AG04449 (cell line): ENCODE results near the gene ATP10A.

Experiments
- CTCF ChIA-PET: fragments of 350-600 bp; formaldehyde crosslinking; extraction: SDS; loops from one replicate; lab custom pipeline; 2021; ENCODE audit warnings: antibody characterized with exemption; lab: Yijun Ruan, JAX
- POLR2A ChIA-PET: fragments of 400-600, 350-600 bp; formaldehyde crosslinking; extraction: SDS; loops from one replicate; lab custom pipeline; 2020; ENCODE audit warnings: antibody characterized with exemption, inconsistent platforms; lab: Yijun Ruan, JAX
- DNase-seq: peaks from one replicate; pipeline ENCODE4 v3.0.0-alpha.2; 2010; ENCODE audit warnings: low read depth, low spot score
- H3K4me3 ChIP-seq: 2 replicates; pipeline ENCODE4 v1.5.1; 2011; ENCODE audit warnings: low read depth, mild to moderate bottlenecking, control low read depth, low read length
- TF ChIP-seq, protein P1 (sequence below): IDR thresholded peaks from one replicate; pipeline ENCODE4 v1.5.1; 2011; ENCODE audit warnings: mild to moderate bottlenecking, moderate library complexity, low read length, control low read depth, inconsistent platforms; ENCODE audit not compliant: insufficient read depth; ENCODE audit errors: missing control alignments

The ATP10A gene

DNA sequence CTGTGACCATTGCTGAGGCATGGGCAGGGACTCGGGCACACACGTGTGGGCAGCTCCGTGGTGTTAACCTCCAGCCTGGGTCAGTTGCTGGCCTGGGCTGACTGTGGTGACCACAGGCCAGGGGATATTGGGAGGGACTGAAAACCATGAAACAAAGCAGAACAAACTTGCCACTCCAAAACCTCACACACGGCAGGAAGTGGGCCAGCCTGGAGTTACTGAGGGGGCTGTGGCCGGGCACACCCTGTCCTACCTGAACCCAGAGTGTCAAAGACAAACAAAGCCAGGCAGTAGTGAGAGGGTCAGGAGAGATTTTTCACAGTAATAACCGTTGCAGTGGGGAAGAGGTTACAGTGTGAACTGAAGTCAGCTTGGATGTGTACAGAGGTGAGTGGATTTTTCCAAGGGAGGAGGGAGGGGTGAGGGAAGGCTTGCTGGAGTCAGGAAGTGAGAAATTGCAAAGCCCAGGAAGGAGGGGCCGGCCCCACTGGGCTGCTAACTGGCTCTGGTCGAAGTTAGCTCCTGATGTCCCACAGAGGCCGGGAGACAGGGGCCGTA lies 40.0 kb upstream of the ATP10A start:
- CTCF ChIA-PET, result interaction anchor here (1.6 to 2.9 kb wide), 2 partner anchors 9 to 13 kb away, joined by 4 to 16 read pairs; no protein-coding TSS in a partner anchor
- no peak for DNase-seq
- no peak overlapping the region for H3K4me3 ChIP-seq
- TF ChIP-seq, protein P1, sequence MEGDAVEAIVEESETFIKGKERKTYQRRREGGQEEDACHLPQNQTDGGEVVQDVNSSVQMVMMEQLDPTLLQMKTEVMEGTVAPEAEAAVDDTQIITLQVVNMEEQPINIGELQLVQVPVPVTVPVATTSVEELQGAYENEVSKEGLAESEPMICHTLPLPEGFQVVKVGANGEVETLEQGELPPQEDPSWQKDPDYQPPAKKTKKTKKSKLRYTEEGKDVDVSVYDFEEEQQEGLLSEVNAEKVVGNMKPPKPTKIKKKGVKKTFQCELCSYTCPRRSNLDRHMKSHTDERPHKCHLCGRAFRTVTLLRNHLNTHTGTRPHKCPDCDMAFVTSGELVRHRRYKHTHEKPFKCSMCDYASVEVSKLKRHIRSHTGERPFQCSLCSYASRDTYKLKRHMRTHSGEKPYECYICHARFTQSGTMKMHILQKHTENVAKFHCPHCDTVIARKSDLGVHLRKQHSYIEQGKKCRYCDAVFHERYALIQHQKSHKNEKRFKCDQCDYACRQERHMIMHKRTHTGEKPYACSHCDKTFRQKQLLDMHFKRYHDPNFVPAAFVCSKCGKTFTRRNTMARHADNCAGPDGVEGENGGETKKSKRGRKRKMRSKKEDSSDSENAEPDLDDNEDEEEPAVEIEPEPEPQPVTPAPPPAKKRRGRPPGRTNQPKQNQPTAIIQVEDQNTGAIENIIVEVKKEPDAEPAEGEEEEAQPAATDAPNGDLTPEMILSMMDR, result no peak
- POLR2A ChIA-PET, result interaction anchor here (0.6 to 1.4 kb wide), 2 partner anchors 17 to 19 kb away, joined by 4 to 6 read pairs; no protein-coding TSS in a partner anchor

DNA sequence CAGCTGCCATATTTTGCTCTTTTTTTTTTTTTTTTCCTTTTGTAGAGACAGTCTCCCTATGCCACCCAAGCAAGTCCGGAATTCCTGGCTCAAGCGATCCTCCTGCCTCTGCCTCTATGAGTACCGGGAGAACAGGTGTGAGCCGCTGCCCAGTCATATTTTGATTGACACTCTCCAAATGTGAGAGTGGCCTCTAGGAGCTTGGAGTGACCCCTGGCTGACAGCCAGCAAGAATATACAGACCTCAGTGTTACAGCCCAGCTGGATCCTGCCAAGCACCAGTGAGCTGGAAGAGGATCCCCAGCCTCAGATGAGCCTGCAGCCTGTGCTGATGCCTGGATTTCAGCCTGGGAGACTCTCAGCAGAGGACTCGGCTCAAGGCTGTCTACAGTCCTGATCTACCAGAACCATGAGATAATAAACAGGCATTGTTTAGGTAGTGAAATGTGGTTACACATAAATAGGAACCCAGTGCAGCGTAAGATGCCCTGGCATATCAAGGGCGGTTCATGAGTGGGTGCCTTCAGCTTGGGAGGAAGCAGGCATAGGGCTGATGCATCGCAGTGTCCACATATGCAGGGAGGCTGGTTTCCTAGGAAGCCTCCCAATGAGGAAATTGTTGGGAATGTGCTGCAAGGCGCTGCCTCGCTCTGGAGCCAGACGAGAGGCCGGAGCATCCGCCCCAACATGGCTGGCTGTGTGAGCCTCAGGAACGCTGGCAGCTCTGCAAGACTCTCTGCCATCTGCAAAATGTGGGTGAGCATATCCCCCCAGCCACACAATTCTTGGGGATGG lies 38.9 kb upstream of the ATP10A start:
- DNase-seq, result no peak
- H3K4me3 ChIP-seq, result no peak overlapping the region
- TF ChIP-seq, protein P1, result no peak
- ChIA-PET POLR2A (no interaction called here), CTCF (interaction anchor here (1.6 to 2.9 kb wide), 2 partner anchors 10 to 11 kb away, joined by 4 to 16 read pairs; no protein-coding TSS in a partner anchor)

DNA sequence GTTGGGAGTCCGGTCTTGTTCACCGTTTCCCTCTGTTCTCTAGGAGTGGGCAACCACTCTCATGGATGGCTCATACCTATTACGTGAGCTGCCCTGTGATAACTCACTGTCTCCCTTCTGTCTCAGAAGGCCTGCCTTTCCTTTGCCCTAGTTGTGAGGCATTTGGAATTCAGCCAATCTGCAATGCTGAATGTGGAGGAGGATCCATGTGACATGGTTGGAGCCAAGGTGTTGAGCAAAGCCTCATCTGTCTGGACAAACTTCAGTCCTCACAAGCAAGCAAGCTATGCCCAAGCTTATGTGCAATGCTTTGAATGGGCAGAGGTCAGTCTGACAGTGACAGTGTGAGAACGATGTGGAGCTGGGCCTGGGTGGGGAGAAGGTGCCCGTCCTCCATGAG lies 37.8 kb upstream of the ATP10A start:
- TF ChIP-seq, protein P1, result no peak
- H3K4me3 ChIP-seq, result no peak overlapping the region
- ChIA-PET POLR2A (no interaction called here), CTCF (interaction anchor here (0.9 kb wide), 1 partner anchor 16 kb away, joined by 4 read pairs; no protein-coding TSS in a partner anchor)
- no peak for DNase-seq

DNA sequence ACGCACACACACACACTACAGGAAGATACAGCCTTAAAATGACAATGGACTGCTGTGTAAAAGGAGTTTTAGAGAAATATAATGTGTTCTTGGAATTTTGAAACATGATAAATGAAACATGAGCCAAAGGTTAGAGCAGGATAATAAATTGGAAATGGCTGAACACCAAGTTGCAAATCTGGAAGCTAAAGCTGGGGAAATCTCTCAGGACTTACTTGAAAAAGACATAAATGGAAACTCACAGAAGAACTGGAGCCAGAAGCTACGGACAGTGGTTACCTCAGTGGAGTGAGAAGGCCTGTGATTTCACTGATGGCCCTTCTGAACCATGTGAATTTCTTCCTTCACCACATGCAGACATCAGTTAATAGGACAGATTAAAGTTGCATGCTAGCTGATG lies 37.3 kb upstream of the ATP10A start:
- TF ChIP-seq, protein P1, result no peak
- H3K4me3 ChIP-seq, result no peak overlapping the region
- no peak for DNase-seq
- ChIA-PET CTCF (interaction anchor here (0.9 kb wide), 1 partner anchor 15 kb away, joined by 4 read pairs; no protein-coding TSS in a partner anchor), POLR2A (no interaction called here)

DNA sequence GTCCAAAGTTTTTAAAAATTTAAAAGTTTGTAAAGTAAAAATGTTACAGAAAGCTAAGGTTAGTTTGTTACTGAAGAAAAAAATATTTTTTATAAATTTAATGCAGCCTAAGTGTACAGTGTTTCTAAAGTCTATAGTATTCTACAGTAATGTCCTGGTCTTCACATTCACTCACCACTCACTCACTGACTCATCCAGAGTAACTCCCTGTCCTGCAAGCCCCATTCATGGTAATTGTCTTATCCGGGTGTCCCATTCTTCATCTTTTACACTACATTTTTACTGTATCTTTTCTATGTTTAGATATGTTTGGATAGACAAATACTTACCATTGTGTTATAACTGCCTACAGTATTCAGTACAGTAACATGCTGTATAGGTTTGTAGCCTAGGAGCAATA lies 36.7 kb upstream of the ATP10A start:
- POLR2A ChIA-PET, result interaction anchor here (0.9 kb wide), 1 partner anchor 37 kb away, joined by 3 read pairs; the partner anchor contains the start of gene ATP10A
- no peak for DNase-seq
- CTCF ChIA-PET, result interaction anchor here (1.0 to 1.2 kb wide), 2 partner anchors 9 to 10 kb away, joined by 3 to 5 read pairs; no protein-coding TSS in a partner anchor
- TF ChIP-seq, protein P1, result no peak
- no peak overlapping the region for H3K4me3 ChIP-seq

DNA sequence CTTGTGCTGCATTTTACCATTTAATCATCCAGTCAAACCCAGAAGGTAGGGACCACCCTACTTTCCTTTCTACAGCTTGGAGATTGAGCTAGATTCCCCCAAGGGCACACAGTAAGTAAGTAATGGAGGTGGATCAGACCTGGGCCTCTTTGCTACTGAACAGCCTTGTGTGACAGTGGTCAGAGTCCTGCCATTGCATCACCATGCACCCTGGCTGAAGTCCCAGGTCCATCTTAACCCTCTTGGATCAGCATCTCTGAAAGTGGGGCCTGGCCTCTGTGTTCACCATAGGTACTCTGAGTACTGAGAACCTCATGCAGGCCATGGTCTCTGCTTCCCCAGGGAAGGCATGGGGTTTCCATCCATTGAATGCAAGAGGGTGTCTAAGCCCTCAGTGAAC lies 34.5 kb upstream of the ATP10A start:
- POLR2A ChIA-PET, result no interaction called here
- CTCF ChIA-PET, result interaction anchor here (1.7 kb wide), 1 partner anchor 13 kb away, joined by 3 read pairs; no protein-coding TSS in a partner anchor

More for the DNA sequence above, 34.5 kb upstream of the ATP10A start:
- no peak for DNase-seq
- H3K4me3 ChIP-seq, result no peak overlapping the region
- TF ChIP-seq, protein P1, result no peak
